Heart right ventricle (tissue), 16 donors: ENCODE measurements around the gene CGB1. TPM values are rescaled to one million over a fixed set of nuclear protein-coding genes. Genes with fewer than 3 reads are reported as not detected.
"Not testable (repeated sequence)": the region's sequence is repeated elsewhere in the genome, so short reads cannot be mapped to it uniquely, and the experiment has no call there.

Experiments
- ATAC-seq, 8 donors: fragments of 200-7000 bp; cut with Tn5 transposase; one replicate each; pipeline ENCODE4 v1.9.1; 2020; ENCODE audit warnings: mild to moderate bottlenecking in 8 of 8, moderate library complexity in 8 of 8, moderate number of reproducible peaks in 1 of 8
- DNase-seq, 2 donors: peaks; one replicate each; pipeline ENCODE4 v3.0.0-alpha.2; 2020
- H3K27ac ChIP-seq, 10 donors: fragments of 200-600 bp; sonication (generic) in 2 of 10; one replicate each; pipeline versions ENCODE4 v1.5.0 to v1.8.0; 2020 to 2022; ENCODE audit warnings: mild to moderate bottlenecking in 3 of 10
- H3K27me3 ChIP-seq, 7 donors: fragments of 200-600 bp; one replicate each; pipeline ENCODE4 v1.8.0; 2021 to 2022; ENCODE audit warnings: mild to moderate bottlenecking in 2 of 7
- H3K36me3 ChIP-seq, 9 donors: fragments of 200-600 bp; sonication (generic) in 1 of 9; one replicate each; pipeline versions ENCODE4 v1.5.0 to v1.8.0; 2020 to 2022; ENCODE audit warnings: mild to moderate bottlenecking in 2 of 9
- H3K4me1 ChIP-seq, 9 donors: fragments of 200-600 bp; sonication (generic) in 1 of 9; one replicate each; pipeline versions ENCODE4 v1.5.0 to v1.8.0; 2020 to 2022; ENCODE audit warnings: mild to moderate bottlenecking in 4 of 9
- H3K4me3 ChIP-seq, 10 donors: fragments of 200-600 bp; sonication (generic) in 2 of 10; one replicate each; pipeline versions ENCODE4 v1.5.0 to v1.8.0; 2020 to 2022; ENCODE audit warnings: mild to moderate bottlenecking in 7 of 10, moderate library complexity in 2 of 10
- H3K9me3 ChIP-seq, 11 donors: fragments of 200-600 bp in 10 of 11; sonication (generic) in 2 of 11; one replicate each; pipeline versions ENCODE4 v1.5.0 to v1.8.0; 2013 to 2022; ENCODE audit warnings: mild to moderate bottlenecking in 2 of 11, control low read depth in 1 of 11, moderate library complexity in 1 of 11
- WGBS, 2 donors: extraction: QIAGEN DNeasy Blood & Tissue Kit; methylation state at CpG; one replicate each; pipeline ENCODE4 v1.1.7; 2013; ENCODE audit warnings: inconsistent platforms in 1 of 2; 5-methylcytosine and 5-hydroxymethylcytosine counted together
- intact Hi-C, 10 donors: fragments of 100-400 bp; cut with DNase I; formaldehyde crosslinking; loops; one replicate each; pipeline versions ENCODE4 v1.11.1 to v1.14.2; 2022
- polyA plus RNA-seq, 2 donors: library from polyadenylated mRNA; stranded (reverse); fragments of 200-250 nt; gene quantifications; one replicate each; pipeline ENCODE4 v1.2.3, GENCODE V29; 2013
- total RNA-seq, 10 donors: library from RNA; stranded (reverse); fragmentation: NEBNext Ultra II Directional in 3 of 10; extraction: Animal tissue kit (Norgen Biotek cat#: 25700) in 3 of 10; gene quantifications; one replicate each; pipeline versions ENCODE4 v1.2.1 to v1.2.4, GENCODE V29; 2021 to 2023
- TF ChIP-seq, protein P1 (sequence below), 9 donors: fragments of 200-600 bp; sonication (generic) in 2 of 9; IDR thresholded peaks; one replicate each; pipeline versions ENCODE4 v1.5.0 to v1.8.0; 2021 to 2022; ENCODE audit warnings: antibody characterized with exemption in 9 of 9, mild to moderate bottlenecking in 5 of 9, moderate library complexity in 1 of 9
- donor health status: Arrhythmogenic right ventricular cardiomyopathy.
- donor health status: ischemic (EF 13 %, LVEDD 7.1; RV severe dilation, severe dysfunction).
- donor health status: healthy with polysubstance abuse.
- donor health status: DM: no; HTN: yes; CAD: no.
- donor health status: DM: no; HTN: no; CAD: no.
- donor health status: ischemic (EF 25% LVEDD 6.9; RV normal size, moderate dysfunction).
- donor health status: ischemic (EF 25% LVEDD 5.7; RV mildly dilated, moderate dysfunction).
- donor health status: healthy.
- donor health status: DM: yes; HTN: yes; CAD: no.
- donor health status: Ischemic cardiomyopathy.
- donor health status: ischemic (EF 35%, LVEDD 5.7; RV mildly dilated, moderate dysfunction).
- donor health status: nonischemic (EF 11% LVEDD 7.7; RV severe dilation, severe dysfunction).
- donor health status: DM: yes; HTN: yes; CAD: no.
- donor health status: PGD.
- donor health status: ischemic (EF 29% LVEDD 5.4; RV normal size, mild dysfunction).
- donor health status: nonischemic (EF 23%, LVEDD 6.1; RV moderate dilation, normal function).

Gene CGB1
- total and polyA plus RNA-seq, 12 donors: not detected

DNA sequence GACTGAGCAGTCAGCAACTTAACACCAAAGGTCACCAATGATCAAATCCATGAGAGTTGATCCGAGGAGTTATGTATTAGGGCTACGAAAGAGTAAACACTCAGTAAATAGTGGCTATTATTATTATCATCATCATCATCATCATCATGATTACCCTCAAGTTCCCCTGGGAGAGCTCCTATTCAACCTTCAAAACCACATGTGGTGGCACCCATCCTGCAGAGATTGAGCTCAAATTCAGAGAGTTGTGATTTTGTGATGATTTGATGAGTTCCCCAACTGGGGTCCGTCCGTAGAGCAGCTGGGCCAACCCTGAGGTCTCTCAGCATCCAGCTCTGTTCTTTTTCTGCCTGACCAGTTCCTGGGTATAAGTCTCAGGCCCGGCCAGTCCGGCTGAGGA, 11.6 kb downstream of the CGB1 start:
- H3K36me3 ChIP-seq, H3K4me3 ChIP-seq, H3K9me3 ChIP-seq, intact Hi-C loops, H3K4me1 ChIP-seq, ATAC-seq, H3K27ac ChIP-seq, DNase-seq: not testable (repeated sequence)
- H3K27me3 ChIP-seq: peaks cover 0 to 13% (median 0%) of the 10 kb centered on the region in 7 donors
- 86 to 90% methylated on average over 3 to 4 of the region's 6 CpGs for WGBS, 2 donors

DNA sequence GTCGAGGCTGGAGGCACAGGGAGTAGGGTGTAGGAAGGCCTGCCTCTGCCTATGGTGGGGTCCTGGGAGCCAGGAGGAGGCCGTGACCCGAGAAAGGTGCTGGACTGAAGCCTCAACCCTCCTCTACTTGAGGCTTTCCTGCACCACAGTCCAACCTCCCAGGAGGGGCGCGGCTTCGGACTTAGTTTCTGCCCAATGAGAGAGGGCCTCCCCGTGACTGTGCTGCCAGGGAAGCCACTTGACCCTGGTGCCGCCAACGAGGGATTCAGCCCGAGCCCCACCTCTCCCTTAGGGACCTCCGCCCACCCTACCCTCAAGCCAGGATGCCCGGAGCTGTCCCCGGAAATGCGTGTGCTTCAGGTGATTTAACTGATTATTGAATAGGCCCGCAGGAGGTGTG, 12.5 kb downstream of the CGB1 start, which contains the start of gene CGB3:
Gene CGB3, minus strand, starts transcription at position 101 of the 400 bp plus-strand sequence. CDS start 362 bp downstream, outside the sequence.
- ATAC-seq, H3K4me3 ChIP-seq, H3K4me1 ChIP-seq, H3K36me3 ChIP-seq, H3K9me3 ChIP-seq, DNase-seq, intact Hi-C loops, H3K27ac ChIP-seq: not testable (repeated sequence)
- H3K27me3 ChIP-seq: peaks cover 0 to 21% (median 5%) of the 10 kb centered on the region in 7 donors
- WGBS, 2 donors: 62 to 78% methylated on average over 12 to 13 of the region's 15 CpGs

DNA sequence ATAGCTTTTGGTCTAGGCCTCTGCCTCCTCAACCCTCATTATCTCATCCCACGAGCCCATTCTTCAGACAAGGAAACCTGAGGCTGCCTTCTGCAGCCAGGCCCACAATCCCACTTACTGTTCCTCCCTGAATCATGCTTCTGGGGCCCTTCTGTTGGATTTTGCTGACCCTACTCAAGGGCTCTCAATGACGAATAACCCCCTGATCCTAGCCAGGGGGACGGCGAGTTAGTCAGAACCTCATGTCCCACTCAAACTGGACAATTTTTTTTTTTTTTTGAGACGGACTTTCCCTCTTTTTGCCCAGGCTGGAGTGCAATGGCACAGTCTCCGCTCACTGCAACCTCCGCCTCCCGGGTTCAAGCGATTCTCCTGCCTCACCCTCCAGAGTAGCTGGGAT, 14.6 kb downstream of the CGB1 start:
- intact Hi-C loops: no loop called here
- WGBS, 2 donors: 91 to 93% methylated on average over 9 of the region's 9 CpGs
- no peak for ATAC-seq

DNA sequence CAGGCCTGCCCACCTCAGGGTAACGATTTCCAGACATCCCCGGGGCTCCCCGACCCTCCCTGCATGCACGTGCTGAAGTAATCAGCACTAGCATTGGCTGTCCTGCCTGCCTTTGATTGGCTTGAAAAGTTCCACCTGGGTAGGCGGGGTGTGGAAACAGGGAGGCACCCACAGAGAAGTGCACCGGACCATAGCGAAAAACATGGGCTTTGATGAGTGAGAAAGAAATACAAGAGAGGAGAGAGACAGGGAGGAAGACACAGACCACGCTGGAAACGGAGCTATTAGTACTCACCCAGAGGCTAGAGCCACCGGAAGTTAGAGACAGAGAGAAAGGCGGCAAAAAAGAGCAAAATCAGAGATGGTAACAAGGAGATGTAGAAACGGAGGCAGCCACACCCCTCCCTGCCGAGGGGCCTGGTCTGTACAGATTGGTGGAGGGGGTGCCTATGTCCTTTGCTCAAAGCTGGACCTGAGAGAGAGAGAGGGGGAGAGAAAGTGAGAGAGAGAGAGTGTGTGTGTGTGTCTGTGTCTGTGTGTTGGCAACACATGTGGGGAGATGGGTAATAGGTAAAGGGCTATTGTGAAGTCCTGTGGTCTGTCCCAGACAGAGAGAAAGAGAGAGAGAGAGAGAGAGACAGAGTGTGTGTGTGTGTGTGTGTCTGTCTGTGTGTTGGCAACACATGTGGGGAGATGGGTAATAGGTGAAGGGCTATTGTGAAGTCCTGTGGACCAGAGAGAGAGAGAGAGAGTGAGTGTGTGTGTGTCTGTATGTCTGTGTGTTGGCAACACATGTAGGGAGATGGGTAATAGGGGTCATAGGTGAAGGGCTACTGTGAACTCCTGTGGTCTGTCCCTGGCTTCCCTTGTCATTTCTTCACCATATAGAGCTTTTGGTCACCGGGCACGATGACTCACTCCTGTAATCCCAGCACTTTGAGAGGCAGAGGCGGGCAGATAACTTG, 15.5 kb downstream of the CGB1 start:
- TF ChIP-seq, protein P1, sequence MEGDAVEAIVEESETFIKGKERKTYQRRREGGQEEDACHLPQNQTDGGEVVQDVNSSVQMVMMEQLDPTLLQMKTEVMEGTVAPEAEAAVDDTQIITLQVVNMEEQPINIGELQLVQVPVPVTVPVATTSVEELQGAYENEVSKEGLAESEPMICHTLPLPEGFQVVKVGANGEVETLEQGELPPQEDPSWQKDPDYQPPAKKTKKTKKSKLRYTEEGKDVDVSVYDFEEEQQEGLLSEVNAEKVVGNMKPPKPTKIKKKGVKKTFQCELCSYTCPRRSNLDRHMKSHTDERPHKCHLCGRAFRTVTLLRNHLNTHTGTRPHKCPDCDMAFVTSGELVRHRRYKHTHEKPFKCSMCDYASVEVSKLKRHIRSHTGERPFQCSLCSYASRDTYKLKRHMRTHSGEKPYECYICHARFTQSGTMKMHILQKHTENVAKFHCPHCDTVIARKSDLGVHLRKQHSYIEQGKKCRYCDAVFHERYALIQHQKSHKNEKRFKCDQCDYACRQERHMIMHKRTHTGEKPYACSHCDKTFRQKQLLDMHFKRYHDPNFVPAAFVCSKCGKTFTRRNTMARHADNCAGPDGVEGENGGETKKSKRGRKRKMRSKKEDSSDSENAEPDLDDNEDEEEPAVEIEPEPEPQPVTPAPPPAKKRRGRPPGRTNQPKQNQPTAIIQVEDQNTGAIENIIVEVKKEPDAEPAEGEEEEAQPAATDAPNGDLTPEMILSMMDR (IDR thresholded peaks at IDR 0.05): no peak
- Histone ChIP-seq H3K4me1 (peaks cover 0 to 27% (median 23%) of the 10 kb centered on the region in 9 donors), H3K9me3 (no peaks in the 10 kb centered on the region), H3K27me3 (peaks cover 0 to 41% (median 14%) of the 10 kb centered on the region in 7 donors), H3K36me3 (peaks cover 0 to 3% (median 0%) of the 10 kb centered on the region in 9 donors), H3K4me3 (no peak overlapping the region), H3K27ac (no peak overlapping the region)
- intact Hi-C loops: no loop called here
- no peak for ATAC-seq
- no peak for DNase-seq
- 43 to 45% methylated on average over 16 of the region's 16 CpGs for WGBS, 2 donors

More for the DNA sequence above, 14.6 kb downstream of the CGB1 start:
- DNase-seq: no peak
- TF ChIP-seq, protein P1 (IDR thresholded peaks at IDR 0.05): no peak
- Histone ChIP-seq H3K36me3 (no peaks in the 10 kb centered on the region), H3K4me3 (no peak overlapping the region), H3K9me3 (no peaks in the 10 kb centered on the region), H3K27me3 (peaks cover 0 to 41% (median 14%) of the 10 kb centered on the region in 7 donors), H3K27ac (no peak overlapping the region), H3K4me1 (peaks cover 0 to 26% (median 23%) of the 10 kb centered on the region in 9 donors)

DNA sequence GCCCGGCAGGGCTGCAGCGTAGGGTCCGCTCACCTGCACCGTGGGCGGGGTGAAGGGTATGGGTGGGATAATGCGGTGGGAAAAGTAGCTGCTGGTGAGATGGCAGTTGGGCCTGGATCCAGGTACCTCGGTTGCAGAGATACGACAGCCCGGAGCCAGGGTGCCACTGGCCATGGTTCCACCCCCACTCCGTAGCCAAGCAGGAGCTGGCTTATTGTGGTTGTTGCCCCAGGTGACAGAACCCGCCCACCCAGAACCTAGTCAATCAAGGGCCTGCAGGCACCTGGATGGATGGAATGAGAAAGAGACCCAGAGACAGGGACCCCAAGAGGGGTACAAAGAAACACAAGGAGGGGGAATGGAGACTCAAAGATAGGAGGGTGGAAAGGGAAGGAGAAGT, 16.4 kb downstream of the CGB1 start:
- H3K27ac ChIP-seq: no peak overlapping the region
- intact Hi-C loops: no loop called here
- H3K4me1 ChIP-seq: peaks cover 0 to 27% (median 23%) of the 10 kb centered on the region in 9 donors
- H3K4me3 ChIP-seq: no peak overlapping the region
- DNase-seq (no peak), ATAC-seq (no peak)
- no peaks in the 10 kb centered on the region for H3K9me3 ChIP-seq
- H3K27me3 ChIP-seq: peaks cover 0 to 41% (median 14%) of the 10 kb centered on the region in 7 donors
- TF ChIP-seq, protein P1 (IDR thresholded peaks at IDR 0.05): no peak
- peaks cover 0 to 10% (median 3%) of the 10 kb centered on the region in 9 donors for H3K36me3 ChIP-seq
- WGBS, 2 donors: 73 to 77% methylated on average over 11 of the region's 11 CpGs
